Stimulated activated CD8-positive, alpha-beta memory T cell treated with anti-CD3 and anti-CD28 coated beads, Interleukin-7, amount 100 ng/mL, for 1 hour (primary cell): ENCODE data around the gene DYNC1I1.

Source experiments
- DNase-seq, 2 donors: peaks; one replicate each; pipeline ENCODE4 v3.0.0-alpha.2; 2020; ENCODE audit warnings: low read depth in 2 of 2

DYNC1I1 gene

DNA sequence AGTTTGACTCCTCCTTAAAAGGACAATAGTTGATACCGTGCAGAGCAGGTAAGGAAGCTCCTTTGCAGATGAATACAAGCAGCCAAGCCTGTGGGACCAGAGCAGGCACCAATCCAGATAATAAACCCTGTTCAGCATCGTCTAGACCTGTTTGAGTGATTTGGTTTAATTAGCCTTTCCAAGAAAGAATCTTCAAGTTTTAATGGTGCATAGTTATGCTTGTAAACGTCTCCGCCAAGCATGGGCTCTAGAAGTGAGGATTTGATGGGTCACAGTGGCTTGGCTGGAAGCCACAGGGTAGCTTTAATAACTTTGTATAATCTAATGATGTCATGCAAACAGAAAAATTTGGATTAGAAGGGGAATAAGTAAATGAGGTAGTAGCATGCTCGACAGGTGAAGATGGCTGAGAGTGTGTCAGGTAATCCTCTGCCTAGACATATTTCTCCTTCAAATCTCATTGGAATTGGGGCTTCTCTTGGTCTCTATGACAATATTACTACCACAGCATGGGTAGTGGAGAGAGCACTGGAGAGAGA is 188.4 kb downstream of the DYNC1I1 start:
- no peak for DNase-seq

DNA sequence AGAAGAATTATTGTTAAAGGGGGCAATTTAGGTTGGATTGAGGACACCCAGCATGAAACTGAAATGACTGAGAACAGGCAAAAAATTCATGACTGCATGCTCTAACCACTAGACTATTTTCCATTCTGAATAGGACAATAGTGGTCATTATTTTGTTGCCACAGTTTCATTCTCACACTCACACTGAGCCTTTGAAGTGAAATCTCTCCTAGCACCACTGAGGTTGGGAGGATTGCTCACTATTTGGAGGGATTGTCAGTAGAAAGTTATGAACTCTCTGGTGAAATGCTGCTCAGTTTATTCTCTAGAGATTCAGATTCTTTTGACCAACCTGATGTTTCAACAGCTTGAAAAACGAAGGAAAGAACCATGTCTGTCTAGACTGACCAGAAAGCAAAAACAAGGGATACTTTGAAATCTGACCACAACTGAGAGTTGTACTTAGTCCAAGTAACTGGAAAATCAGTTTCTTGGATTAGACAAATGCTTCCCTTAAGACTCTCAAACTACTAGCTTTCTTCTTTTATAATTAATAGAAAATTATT is 191.2 kb downstream of the DYNC1I1 start:
- DNase-seq, result no peak

DNA sequence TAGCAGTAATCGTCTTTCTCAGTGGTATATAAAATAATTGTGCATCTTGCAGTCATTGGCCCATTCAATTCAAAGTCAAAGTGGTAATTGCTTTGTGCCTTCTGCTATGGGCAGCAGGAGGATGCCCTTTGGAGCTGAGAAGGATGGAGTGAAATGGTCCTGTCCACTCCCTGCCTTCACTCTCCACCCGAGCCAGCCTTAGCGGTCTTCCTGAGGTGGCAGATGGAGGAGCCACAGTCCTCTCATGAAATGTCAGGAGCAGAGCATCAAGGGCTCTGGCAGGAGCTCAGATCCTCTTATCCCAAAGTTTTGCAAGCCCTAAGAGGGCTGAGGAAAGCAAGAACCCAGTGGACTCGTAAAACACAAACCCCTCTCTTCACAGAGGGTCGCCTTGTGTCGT is 199.4 kb downstream of the DYNC1I1 start:
- no peak for DNase-seq

DNA sequence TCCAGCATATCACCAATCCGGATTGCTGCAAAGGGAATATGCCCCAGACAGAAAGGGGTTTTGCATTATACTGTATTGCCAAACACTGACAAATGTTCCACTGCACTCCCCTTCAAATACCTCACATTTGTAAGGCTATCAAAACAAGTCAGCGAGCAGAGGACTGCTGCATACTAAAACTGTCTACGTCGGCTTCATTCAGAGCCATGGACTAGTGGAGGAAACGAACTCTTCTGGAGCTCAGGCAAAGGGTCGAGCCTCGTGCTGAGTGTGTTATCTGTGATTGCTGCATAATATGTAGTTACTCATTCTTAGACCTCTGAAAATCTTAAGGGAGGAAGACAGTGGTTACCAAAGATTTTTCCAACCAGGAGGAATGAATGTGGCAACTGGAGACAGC is 200.2 kb downstream of the DYNC1I1 start:
- no peak for DNase-seq

DNA sequence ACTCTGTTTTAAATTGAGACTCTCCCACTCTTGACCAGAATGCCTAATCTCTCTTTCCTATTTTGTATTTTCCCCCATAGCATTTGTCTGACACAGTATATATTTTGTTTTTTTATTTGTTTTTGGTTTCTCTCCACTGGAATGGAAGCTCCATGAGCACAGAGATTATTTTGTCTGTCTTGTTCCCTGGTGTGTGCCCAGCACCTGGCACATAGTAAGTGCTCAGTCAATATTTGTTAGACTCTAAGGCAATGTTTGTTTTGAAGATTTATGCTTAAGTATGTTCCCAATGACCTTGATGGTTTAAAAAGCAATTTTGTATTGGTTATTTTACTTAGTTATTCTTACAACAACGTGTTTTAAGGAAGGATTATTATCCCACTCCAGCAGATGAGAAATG is 201.8 kb downstream of the DYNC1I1 start:
- no peak for DNase-seq

DNA sequence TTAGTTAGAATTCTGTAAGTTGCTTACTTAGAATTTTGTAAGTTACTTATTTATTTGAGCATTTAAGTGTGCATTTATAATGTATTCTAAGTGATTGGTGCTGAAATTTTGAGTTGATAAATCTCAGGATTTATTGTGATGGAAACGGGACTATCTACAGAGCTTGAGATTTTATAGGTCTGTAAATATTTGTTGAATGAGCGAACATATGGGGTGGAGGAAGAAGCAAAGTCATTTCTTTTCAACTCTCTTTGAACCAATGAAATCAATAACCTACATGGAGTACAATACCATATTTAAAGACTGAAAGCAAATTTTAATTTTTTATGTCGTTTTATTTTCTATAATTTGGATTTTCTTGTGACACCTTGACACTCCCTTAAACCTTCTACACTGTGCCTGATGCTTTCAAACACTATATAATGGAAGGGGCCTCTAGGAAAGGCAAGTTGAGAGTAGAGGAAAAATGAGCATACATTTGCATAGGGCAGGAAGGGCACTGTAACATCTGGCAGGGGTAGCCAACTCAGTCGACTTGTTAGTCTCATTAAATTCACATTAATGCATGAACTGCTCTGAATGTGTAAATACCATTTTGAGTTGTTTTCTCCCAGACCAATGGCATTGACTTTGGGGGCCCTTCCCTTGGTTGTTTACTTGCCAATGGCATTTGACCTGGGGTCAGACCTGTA is 204.2 kb downstream of the DYNC1I1 start:
- DNase-seq, result no peak

DNA sequence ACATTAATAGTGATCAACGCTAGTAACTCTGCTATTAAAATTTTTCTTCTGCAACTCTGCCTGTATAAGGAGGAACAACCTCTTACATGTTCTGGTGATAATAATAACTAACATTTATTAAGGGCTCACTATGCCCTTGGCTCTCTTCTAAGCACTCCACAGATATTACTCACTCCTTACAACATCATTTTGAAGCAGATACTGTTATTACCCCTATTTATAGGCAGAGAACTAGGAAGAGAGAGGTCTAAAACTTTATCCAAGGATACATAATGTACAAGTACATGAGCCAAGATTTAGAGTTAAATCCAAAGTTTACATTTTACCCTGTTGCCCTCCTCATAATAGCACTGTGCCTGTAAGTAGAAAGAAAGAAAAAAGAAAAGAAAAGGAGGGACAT is 205.6 kb downstream of the DYNC1I1 start:
- DNase-seq, result no peak

DNA sequence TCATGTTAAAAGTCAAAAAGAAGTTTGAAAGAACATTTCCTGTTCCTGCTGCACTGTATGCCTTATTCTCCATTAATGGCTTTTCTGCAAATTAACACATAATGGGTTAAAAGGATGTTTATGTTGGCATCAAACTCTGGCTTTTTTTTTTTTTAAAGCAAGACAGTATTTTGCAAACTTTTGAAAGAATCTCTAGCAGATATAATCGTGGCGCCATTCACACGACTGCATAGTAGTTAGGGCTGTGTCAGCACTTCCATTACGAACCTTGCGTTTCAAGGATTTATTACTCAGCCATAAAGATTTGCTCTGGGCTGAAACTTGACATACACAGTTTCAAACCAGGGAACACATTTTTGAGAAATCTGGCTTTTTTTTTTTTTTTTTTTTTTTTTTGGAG is 207.8 kb downstream of the DYNC1I1 start:
- DNase-seq, result no peak

DNA sequence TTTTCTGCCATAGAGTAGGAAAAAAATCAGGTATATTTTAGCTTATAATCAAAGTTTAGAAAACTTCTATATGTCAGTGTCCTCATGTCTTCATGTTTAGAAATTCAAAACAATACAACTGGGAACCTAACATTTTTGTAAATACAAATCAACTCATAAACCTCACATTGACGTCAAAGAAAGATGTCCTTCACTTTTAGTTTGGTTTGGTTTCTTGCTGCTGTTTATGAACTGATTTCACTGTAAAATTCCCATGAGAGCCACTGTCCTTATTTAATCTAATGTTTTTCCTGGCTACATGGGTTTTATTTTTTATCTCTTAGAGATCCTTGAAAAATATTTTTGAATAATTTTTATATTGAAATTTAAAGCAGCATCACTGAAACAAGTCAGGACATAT is 208.4 kb downstream of the DYNC1I1 start:
- no peak for DNase-seq

DNA sequence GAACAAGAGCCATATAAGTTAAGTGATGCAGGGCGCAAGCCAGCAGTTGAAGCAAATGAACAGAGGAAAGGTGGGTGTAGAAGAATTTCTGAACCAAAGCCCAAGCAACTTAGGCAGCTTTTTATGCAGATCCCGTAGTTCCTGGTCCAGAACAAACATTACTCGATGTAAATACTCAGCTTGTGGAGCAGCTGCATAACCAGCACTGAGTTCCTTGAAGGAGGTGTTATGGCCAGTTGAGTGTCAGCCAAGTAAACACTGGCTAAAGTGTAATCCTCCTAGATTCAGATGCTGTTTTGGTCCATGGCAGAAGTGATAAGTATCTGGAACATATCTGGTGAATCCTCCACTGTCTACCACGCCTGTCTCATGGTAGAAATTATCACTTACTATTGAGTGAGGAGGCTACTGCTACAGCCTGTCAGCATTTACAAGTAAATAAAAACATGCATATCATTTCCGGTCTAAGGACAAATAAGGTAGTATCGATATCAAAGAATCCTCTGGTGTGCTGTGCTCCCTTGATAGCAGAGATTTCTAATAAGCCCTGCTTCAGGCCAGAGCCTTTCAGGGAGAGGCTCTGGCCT is 213.9 kb downstream of the DYNC1I1 start:
- DNase-seq, result no peak

DNA sequence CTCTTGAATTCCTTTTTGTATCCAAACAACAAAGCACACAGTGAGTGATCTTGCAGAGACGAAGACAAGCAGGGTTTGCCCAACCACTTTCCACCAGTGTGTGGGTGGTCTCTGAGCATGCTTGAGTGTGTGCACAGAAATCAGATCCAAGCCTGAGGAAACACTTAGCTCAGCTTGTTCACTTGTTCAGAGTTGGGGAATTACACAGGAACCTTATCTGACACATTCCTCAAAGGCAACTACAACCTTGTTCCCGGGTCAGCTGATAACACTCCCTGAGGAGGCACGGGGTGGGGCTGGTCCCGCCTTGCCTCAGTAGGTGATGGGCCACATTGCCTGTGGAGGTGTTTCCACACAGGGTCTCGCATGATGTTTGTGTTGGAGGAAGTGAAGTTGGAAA is 216.9 kb downstream of the DYNC1I1 start:
- no peak for DNase-seq

DNA sequence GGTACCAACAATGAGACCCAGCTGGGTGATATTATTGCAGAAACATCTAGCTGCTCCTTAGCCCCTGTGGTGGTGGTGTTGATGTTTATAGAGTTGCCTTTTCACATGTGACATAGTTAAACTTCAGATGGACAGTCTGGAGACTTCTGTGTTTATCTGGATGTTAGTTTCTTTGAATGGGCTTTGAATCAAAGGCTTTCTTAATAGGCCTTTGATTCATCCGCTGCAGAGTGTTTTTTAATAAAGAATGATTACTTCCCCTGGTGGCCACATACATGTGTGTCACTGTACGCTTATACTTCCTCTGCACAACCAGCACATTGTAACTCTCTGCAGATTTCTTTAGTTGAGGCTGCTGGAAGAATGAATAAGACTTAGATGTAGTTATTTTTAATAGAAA is 221.0 kb downstream of the DYNC1I1 start:
- DNase-seq, result no peak

DNA sequence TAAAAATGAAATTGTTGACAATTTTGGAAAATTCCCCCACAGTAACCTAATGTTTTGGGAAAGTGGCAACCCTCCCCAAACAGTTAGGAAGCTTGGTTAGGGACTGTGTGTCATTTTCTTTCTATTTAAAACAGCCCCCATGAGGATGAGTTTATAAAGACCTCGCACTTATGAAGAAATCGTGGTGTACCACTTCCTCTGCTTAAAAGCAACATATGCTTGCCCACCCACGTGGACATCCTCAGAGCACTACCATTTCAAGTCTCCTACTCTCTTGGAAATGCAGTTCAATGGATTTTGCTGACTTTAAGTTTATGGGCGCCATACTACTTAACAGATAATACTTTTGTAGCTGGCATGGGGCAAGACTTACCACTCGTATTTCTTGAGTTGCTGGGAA is 223.8 kb downstream of the DYNC1I1 start:
- DNase-seq, result no peak

DNA sequence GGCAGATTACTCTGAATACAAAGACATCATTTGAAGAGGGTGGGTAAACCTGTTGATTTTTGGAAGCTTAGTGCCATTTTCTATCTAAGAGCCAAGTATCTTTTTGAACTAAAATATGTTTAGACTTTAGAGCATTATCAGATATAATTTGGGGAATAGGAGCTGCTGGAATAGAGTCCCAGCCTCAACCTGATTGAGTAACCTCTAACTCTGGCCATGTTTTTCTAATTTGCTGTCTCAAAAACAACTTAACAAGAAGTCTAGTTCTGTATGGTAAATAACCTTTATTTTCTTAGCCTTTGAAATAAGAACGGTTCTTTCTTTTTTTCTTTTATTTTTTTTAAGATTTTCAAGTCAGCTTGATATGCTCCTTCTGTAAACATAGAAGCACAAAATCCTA is 224.5 kb downstream of the DYNC1I1 start:
- DNase-seq, result no peak

DNA sequence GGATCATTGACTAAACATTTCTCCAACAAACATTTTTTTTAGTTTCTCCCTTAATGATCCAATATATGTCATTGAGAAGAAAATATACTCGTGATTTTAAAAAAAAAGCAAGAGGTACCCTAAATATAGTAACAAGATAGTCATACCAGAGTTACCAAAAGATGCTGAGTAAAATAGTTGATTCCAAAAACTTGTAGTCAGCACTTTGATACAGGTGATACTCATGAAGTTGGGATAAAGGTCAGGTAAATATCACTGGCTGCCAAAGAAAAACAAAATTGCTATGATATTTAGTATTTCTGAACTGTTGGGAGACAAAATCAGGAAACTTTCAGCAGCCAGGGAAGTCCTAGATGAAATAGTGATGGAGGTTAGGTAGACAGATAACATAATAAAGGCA is 225.3 kb downstream of the DYNC1I1 start:
- DNase-seq, result no peak

DNA sequence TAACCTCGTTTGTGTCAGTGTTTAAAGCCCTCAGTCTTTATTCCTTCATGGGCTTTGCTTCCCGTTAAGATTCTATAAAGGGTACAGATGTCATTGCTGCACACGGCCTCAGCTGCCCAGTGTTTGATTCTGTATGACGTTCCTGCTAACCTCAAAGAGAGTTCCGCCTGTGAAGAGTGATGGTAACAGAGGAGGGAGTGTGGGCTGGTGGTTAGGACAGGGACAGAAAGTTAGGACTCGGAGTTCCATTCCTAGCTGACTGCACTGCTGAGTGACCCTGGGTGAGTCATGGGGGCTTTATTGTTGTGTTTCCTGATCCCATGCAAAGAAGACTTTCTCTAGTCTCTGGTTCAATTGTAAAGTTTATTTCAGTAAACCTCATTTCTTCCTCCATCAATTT is 227.1 kb downstream of the DYNC1I1 start:
- DNase-seq, result no peak

DNA sequence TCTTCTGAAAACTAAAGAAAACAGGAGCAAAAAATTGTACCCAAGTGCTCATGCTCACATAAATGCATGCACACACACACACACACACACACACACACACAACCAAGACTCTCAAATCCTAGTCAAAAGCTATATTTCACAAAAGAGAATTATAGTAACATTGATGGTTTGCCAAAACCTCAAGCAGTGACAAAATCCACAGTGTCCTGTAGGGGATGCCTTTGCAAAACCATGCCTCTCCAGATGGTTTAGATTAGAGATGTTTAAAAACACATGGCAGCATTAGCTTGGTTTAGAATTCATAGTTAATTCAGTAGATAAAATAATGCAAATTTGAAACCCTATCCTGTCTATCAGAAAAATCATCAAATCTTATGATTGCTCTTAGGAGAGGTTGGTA is 232.2 kb downstream of the DYNC1I1 start:
- no peak for DNase-seq

DNA sequence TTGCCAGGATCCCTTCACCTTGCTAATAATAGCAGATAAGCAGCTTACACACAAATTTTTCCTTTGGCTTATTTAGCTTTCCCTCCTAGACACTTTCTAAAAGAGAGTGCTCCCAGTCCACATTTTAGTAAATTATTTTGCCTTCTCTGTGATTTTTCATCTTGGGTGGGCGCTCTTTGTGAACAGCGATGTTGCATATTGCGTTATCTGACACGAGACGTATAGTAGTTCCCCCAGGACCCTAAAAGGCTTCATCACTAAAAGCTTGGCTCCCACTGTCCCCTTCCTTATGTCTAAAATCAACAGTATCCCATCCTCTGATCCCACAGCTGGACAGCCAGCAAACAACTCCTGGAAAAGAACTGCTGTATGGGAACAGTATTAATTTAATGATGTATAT is 232.9 kb downstream of the DYNC1I1 start:
- DNase-seq, result no peak

DNA sequence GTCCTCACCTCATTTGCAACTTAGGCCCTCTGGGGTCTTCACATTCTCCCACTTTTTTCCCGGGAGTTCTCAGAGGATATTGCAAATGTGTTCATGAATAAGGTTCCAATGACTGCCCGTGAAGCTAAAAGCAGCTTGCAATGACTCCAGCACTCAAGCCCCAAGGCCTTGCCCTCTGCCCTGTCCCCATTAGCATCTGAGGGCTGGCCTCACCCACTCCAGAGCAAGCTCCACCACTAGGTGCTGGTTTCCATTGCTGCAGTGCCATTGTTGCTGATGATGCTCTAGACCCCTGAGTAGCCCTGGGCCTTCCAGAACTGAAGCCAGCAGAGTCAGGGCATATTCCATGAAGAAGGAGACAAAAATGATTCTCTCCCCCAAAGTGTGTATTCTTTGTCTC is 236.8 kb downstream of the DYNC1I1 start:
- DNase-seq, result no peak

DNA sequence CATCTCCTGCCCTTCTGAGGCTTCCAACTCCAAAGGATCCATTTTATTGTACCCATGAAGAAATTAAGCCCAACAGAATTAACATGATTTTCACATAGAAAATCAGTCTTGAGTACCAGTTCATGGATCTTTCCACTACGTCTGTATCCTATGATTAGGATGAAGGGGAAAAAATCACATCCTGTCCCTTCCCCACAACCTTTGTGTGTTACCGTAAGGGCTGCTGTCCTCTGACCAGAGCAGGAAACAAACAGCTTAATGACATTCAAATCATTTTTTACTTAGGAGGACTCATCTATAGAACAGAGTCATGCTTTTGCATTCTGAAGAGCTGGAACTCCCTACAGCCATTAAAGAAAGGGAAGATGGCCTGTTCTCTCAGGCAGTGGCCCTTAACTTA is 241.5 kb downstream of the DYNC1I1 start:
- no peak for DNase-seq

DNA sequence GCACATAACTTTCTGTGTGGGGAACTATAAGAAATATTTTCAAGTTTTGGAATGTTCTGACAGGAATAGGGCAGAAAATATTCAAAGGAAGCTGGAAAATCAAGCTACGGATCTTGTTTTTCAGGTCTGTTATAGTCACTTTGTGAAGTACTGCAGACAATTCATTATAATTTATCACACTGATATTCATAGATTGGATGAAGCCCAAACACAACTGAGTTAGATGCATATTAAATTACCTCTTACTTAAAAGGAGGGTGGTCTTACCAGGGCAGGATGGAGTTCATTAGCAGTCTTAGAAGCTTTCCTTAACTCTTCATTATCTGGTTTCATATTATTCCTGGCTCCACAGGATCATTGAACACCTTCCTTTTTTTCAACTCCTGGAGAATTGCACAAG is 242.3 kb downstream of the DYNC1I1 start:
- no peak for DNase-seq

DNA sequence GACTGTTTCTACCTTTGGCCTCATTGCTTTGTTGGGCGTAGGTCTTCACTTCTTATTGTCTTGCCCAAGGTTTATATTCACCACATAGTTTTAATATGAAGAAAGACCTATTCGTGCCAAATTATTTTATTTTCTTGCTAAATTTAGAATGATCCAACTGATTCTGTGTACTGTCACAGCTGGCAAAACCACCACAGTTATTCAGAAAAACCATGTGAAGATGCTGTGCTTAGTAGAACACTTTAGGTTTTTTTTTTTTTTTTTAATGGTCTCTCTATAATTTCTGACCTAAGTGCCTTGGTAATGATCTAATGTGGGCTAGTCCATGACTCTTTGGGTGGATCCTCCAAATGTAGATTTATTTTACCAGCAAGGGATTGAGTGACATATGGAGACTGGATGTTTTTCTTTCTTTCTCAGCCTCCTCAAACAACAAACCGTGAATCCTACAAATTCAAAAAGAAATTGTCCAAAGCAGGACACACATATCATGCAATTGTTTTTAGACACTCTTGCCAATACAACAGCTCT is 243.8 kb downstream of the DYNC1I1 start:
- DNase-seq, result no peak

DNA sequence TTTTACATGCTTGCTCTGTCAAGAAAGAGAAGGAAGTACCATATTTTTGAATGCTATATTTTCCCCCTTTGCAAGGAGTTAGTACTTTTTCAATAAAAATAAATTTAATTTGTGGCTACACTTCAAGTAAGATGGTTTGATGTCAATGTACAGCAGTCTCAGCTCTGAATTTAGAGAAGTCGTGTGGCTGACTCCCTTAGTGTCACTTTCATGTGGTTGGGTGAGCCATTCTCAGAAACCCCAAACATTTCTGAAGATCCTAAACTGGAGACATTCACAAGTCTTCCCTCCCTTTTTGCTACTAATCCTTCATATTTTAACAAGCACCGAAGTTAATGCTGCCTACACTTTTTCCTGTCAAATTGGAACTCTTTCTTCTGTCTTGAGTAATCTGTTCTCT is 244.4 kb downstream of the DYNC1I1 start:
- no peak for DNase-seq
